Muscle of back (tissue), 11 donors: ENCODE results near the gene NUBP1. TPM values are rescaled to one million over a fixed set of nuclear protein-coding genes. Genes with fewer than 3 reads are reported as not detected.
"Not testable (repeated sequence)": the region's sequence is repeated elsewhere in the genome, so short reads cannot be mapped to it uniquely, and the experiment has no call there.

Experiments
- DNase-seq, 3 donors: peaks; one replicate each; pipeline versions ENCODE4 v3.0.0 to v3.0.0-alpha.2; 2013
- polyA plus RNA-seq, 10 donors: library from polyadenylated mRNA; unstranded; fragments of 120-200 nt; gene quantifications; one replicate each; pipeline ENCODE4 v1.2.1, GENCODE V29; 2013; ENCODE audit not compliant: insufficient read length in 10 of 10

Gene NUBP1
- polyA plus RNA-seq, 10 donors: 25.8 to 32.1 (median 28.8) TPM

DNA sequence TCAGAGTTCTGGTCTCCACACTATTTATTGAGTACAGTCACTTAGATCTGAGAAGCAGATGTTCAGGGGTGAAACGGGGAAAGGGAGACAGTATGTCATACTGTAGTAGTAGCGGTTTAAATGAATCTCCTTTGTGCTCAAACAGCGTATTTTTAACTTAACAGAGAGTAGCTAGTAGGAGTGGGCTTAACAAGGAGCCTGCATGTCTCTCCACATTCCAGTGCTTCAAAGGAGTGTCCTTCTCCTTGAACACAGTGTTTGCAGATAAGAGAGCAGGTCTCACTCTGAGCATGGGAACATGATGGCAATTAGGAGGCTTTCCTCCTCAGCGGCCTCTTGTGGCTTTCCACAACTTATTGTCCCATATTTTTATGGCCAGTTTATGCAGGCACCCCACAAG, 45.0 kb downstream of the NUBP1 start:
- not testable (repeated sequence) for DNase-seq

DNA sequence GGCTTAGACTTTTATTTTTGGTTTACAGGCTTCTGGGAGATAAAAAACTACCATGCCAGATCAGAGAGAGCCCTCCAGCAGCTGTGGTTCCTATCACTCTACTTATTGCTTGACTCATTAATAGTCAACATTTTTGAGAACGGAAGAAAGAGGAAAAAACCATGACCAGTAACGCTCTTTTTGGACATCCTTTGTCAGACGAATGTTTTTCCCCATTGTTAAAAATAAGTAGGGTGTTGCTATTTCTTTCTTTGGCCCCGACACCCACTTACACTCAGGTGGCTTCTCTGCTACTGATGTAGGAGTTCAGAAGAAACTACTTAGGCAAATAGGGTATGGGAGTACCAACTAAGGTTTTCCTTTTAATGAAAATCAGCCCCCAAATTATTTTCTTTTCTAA, 47.4 kb downstream of the NUBP1 start:
- DNase-seq: no peak

DNA sequence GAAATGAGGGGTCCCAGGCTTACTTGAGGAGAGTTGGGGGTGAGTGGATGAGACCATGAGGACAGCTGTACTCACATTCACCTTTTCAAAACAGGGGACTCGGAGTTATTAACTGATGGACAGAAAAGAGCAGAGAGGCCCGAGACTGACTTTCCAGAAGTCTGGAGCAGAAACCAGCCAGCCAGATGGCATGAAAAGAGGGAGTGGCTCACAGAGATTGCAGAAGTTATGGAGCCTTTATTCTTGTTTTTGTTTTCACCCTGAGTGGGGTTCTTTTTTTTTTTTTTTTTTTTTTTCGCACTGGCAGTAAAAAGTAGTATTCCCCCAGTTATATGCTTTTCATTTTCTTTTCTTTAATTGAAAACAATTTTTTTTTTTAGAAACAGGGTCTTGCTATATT, 56.1 kb downstream of the NUBP1 start:
- no peak for DNase-seq

DNA sequence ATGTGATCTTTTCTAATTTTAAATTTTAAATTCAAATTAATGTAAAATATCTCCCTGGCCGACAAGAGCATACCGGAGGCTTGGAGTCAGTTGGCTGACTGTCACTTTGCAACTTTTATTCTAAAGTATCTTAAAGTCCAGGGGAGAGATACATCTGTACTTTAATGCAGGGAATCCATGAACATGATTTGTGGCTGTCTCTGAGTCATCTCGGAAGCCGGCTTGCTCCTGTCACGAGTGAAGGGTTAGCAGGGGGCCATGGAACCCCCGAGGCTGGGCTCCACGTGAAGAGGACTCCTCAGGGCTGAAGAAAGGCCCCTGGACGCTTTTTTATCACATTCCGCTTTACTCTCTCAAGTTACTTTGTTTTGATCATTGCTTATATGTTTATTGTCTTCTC, 61.7 kb downstream of the NUBP1 start:
- DNase-seq: no peak

DNA sequence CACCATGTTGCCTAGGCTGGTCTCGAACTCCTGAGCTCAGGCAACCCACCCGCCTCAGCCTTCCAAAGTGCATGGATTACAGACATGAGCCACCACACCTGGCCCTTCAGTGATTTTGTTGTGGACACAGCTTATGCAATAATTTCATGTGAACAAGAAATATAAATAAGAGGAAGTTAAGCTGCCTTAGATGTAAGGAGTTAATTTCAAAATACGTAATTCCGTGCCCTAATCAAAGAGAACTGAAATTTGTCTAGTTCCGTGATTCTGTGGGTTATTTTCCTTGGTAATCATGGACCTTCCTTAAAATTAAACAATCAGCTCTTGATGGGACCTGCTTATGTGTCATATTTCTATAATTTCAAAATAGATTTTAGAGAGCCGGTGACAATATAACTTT, 63.1 kb downstream of the NUBP1 start:
- DNase-seq: no peak

DNA sequence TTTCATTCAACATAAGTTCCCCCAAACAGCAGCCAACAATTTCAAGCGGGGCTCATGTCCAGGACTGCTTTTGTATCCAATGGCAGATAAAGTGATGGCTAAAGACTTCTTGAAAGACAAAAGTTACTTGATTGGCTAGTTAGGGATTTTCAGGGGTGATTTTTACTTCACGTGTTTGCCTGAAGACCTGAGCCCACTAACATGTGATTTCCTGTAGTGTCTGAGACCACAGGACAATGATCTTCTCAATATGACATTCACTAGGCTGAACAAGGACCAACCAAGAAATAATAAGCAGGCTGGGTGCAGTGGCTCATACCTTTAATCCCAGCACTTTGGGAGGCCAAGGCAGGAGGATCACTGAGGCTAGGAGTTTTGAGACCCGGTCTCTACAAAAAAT, 64.6 kb downstream of the NUBP1 start:
- no peak for DNase-seq

DNA sequence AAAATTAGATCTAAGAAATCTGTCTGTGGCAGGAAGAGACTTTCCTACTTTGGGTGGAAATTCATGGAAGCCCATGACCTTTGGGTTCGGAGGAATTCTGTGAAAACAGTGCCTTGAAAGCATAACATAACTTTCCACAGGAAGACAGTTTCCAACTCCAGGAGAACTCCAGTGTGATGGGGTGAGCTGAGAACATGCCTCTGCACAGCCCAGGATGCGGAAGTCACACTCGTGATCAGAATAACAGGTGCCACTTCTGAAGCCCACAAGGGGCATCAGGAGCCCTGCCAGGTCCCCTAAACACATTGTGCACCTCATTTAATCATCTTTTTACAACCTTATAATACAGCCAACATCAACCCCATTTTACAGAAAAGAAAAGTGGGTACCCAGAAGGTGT, 65.2 kb downstream of the NUBP1 start:
- DNase-seq: no peak

DNA sequence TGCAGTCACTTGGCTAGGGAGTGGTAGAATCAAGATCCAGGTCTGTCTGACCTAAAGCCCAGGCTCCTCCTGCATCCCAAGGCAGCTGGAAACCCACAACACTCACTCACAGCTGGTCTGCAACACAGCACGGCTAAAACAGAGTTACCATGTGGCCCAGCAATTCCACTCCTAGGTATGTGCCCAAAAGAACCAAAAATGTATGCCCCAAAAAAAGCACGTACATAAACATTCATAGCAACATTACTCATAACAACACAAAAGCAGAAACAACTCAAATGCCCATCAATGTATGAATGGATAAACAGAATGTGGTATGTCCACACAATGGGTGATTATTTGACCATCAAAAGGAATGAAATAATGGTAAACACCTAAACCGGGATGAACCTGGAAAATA, 66.1 kb downstream of the NUBP1 start:
- no peak for DNase-seq

DNA sequence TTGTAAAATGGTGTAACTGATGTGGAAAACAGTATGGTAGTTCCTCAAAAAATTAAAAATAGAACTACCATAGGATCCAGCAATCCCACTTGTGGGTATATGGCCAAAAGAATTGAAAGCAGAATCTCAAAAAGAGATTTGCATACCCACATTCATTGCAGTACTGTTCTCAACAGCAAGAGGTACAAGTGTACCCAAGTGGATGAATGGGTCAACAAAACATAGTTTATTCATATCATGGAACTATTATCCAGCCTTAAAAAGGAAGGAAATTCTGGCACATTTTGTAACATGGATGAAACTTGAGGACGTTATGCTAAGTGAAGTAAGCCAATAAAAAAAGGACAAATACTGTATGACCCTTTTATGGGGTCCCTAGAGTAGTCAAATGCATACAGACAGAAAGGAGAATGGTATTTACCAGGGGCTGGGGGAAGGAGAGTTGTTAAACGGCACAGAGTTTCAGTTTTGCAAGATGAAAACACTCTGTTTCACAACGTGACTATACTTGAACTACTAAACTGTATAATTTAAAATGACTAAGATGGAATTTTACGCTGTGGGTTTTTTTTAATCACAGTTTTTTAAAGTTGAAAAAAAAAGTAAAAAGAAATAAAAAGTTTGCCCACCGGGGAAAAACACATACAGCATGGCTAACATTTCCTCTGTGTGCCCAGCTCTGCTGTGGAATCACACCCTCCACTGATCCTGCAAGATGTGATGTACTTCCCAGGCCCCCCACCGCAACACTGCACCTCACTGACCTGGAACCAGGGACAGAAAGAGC, 68.9 kb downstream of the NUBP1 start:
- DNase-seq: no peak

DNA sequence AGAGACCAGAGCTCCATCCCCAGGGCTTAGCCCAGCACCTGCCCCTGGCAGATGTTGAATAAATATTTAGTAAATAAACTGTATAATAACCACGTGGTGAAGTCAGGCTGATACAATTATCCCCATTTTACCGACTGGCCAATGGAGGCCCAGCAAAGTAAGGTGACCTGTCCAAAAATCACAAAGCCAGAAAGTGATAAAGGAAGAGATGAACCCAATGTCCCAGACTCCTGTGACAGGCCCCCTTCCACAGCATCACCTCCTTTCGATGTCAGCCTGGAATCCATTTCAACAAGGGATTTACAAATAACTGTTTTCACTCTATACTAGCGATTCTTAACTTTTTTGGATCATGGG, 69.4 kb downstream of the NUBP1 start:
- DNase-seq: no peak

DNA sequence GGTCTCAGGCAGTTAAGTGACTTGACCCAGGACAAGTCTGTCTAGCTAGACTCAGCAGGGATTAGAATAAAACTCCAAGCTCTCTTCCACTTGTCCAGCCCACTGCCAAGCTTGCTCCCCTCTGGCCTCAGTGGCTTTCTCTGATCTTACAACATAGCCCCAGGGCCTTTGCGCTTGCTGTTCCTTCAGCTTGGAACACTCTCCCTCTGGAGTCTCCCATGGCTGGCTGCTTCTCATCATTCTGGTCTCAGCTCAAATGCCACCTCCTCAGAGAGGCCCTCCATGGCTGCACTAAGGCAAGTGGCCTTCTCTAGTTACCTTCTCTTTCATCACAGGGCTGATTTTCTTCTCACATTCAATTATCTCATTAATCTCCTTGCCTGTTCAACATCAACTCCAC, 73.9 kb downstream of the NUBP1 start:
- no peak for DNase-seq

DNA sequence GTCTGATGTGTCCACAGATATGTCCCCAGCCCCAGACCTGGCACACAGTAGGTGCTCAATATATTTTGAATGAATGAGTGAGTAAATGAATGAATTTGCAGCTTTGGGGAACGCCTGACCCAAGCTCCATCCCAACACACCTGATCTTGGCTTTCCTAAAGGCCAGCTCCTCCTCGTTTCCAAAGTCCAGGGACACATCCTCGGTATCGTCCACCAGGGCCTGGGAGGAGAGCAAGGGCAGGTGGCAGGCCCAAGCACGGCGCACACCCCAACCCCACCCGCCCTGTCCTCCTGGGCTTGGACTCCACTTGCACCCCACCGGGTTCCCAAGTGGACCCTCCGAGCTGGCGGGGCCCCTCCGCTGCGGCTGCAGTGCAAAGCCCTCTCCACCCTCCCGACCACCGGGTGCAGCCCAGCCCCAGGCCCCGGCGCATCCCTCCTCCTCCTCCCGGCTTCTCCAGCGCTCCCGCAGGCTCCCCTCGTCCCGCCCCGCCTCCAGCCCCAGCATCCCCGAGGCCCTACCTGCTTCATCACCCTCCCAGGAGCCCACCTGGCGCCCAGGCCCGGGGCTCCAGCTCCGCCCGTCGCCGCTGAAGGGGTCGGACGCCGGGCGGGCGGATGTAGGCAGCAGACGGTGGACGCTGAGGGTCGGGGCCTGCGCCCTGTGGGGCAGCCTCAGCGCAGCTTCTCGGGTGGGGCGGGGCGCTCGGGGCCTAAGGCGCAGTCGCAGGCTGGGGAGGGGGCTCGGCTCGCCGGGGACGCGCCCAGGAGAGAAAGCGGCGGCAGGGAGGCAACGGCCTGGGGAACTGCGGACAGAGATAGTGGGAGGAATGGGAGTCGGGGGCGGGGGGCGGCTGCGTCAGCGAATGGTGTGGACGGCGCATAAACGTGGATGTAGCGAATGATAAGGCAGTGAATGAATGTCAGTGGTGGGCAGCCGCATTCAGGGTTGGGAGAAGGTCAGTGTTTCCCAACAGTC, 74.6 kb downstream of the NUBP1 start, which contains the start of gene TVP23A:
TSS of gene TVP23A (minus strand) at position 832 of the 979 bp plus-strand sequence. CDS start at position 531, 301 bp downstream.
- peak in 2 of 3 donors; percentile 36 to 78 for DNase-seq

Other genes starting within 250 kb of the NUBP1 start
- 10 to 100 TPM; 48.1 to 88.5 (median 63.1) TPM for gene EMP2, start 163.2 kb upstream of the NUBP1 start, polyA plus RNA-seq
- under 1 TPM in 9 of 10 donors, not detected in 1; 0.10 to 0.46 (median 0.22) TPM for gene TEKT5, start 48.9 kb upstream of the NUBP1 start, polyA plus RNA-seq
- gene TVP23A, start 75.0 kb downstream of the NUBP1 start, polyA plus RNA-seq: 1 to 10 TPM; 2.1 to 5.0 (median 3.0) TPM
- gene CIITA, start 133.4 kb downstream of the NUBP1 start, polyA plus RNA-seq: 1 to 10 TPM; 1.0 to 3.2 (median 1.7) TPM
- 10 to 100 TPM; 44.4 to 55.8 (median 50.6) TPM for gene DEXI, start 198.6 kb downstream of the NUBP1 start, polyA plus RNA-seq
- 10 to 100 TPM; 11.4 to 15.2 (median 12.9) TPM for gene CLEC16A, start 200.7 kb downstream of the NUBP1 start, polyA plus RNA-seq